ENCODE results near the gene PIM3. TPM values are rescaled to one million over a fixed set of nuclear protein-coding genes. Genes with fewer than 3 reads are reported as not detected.

The PIM3 gene
- total and polyA plus RNA-seq, 2 of the 8 experiments (the other 6 are each of a cell fraction or from before 2014, with no cell fraction given) = 22.6 to 30.0 TPM

DNA sequence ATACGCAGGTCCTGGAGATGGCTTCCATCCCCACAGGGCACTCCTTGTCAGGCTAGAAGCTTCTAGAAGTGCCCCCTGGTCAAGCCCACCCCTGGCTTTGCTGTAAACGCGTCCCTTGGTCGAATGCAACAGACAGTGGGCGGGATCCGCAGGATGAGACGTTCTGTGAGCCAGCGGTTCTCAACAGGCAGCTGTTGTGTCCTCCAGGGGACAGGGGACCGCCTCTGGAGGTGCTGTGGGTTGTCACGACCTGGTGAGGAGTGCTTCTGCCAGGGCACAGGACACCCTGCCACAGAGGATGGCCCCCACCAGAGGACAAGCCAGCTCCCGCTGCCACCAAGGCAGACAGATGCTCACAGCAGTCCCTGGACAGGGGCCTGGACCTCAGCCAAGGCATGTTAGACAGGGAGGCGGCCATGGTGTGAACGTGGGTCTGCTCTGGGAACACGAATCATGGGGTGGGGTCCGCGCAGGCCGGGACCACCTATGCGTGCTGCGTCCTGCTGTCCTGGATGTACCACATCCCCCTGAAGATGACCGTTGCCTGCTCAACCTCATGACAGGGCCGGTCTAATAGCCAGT lies 30.5 kb upstream of the PIM3 start (continued):
- TF ChIP-seq CHD7 (IDR thresholded peaks at IDR 0.05; ENCODE audit: insufficient replicate concordance, low read length) (no peak), CBX5 (IDR thresholded peaks at IDR 0.05; ENCODE audit: low read depth, low read length) (no peak), CEBPB (IDR thresholded peaks at IDR 0.05; ENCODE audit: low read depth, low read length) (no peak), POLR2A (IDR thresholded peaks at IDR 0.05; ENCODE audit: control extremely low read depth in 1 of 2, low read depth in 2 of 2, low read length in 2 of 2) (no peak), GTF2F1 (IDR thresholded peaks at IDR 0.05; ENCODE audit: borderline replicate concordance, low read depth, low read length) (no peak), NANOG (IDR thresholded peaks at IDR 0.05; ENCODE audit: insufficient read depth, low read depth, low read length, poor library complexity, severe bottlenecking) (no peak), EGR1 (IDR thresholded peaks at IDR 0.05; ENCODE audit: borderline replicate concordance, low read depth, low read length) (no peak), HDAC6 (IDR thresholded peaks at IDR 0.05; ENCODE audit: low read depth, low read length) (no peak)

Data from H1 (cell line).